CD1c-positive myeloid dendritic cell (primary cell): ENCODE results near the gene CERCAM.

Source experiments
- DNase-seq: peaks from one replicate; pipeline ENCODE4 v3.0.0-alpha.2; 2016; ENCODE audit errors: extremely low spot score

CERCAM gene, protein sequence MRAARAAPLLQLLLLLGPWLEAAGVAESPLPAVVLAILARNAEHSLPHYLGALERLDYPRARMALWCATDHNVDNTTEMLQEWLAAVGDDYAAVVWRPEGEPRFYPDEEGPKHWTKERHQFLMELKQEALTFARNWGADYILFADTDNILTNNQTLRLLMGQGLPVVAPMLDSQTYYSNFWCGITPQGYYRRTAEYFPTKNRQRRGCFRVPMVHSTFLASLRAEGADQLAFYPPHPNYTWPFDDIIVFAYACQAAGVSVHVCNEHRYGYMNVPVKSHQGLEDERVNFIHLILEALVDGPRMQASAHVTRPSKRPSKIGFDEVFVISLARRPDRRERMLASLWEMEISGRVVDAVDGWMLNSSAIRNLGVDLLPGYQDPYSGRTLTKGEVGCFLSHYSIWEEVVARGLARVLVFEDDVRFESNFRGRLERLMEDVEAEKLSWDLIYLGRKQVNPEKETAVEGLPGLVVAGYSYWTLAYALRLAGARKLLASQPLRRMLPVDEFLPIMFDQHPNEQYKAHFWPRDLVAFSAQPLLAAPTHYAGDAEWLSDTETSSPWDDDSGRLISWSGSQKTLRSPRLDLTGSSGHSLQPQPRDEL

DNA sequence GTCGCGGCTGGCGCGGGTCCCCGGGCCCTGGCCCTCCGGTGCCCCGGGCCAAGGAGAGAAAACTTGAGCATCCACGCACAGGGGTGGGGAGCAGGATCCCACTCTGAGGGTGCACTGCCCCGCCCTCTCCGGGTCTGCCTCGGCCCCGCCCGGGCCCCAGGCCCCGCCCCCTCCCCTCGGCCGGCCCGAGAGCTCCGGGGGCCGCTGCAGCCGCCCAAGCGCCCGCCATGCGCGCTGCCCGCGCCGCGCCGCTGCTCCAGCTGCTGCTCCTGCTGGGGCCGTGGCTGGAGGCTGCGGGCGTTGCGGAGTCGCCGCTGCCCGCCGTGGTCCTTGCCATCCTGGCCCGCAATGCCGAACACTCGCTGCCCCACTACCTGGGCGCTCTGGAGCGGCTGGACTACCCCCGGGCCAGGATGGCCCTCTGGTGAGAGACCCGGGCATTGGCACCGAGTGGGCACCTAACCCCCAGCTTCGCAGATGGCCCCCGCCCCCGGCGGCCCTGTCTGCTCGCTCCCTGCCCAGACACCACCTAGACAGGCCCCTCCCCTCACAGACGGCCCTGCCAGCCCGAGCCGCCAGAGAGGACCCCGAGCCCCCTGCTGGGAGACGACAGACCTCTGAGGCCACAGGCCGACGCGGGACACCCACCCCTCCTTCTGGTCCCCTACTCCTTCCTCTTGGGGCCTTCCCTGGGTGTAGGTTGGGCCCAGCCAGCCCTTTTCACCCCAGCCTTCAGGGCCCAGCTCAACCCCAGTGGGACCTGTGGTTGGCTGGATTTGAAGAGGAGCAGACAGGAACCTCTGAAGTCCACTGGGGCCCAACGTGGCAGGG lies at the start of gene CERCAM:
TSS of gene CERCAM (plus strand) at position 207 of the 831 bp plus-strand sequence. CDS start at position 228, 21 bp downstream.
- peak; percentile 42 for DNase-seq

DNA sequence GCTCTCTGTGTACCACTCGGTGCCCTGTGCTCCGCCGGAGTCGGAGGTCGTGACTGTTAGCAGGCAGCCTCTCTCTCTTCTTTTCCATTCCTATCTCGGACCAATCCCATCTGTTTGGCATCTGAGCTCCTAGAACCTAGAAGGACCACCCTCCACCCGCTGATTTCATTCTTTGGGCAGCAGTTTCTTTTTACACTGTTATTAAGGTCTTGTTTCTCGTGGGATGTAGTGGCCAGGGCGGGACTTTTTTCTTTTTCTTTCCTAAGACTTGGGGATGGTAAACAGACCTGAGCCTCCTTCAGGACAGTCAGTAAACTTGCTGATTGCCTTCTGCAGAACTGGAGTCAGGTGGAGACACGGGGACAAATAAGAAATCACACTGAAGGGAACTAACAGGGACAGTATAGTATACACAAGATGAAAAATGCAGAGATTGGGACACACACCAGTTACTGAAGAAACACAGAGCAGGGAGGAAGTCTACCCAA lies 49.0 kb upstream of the CERCAM start:
- peak; percentile 32 for DNase-seq

DNA sequence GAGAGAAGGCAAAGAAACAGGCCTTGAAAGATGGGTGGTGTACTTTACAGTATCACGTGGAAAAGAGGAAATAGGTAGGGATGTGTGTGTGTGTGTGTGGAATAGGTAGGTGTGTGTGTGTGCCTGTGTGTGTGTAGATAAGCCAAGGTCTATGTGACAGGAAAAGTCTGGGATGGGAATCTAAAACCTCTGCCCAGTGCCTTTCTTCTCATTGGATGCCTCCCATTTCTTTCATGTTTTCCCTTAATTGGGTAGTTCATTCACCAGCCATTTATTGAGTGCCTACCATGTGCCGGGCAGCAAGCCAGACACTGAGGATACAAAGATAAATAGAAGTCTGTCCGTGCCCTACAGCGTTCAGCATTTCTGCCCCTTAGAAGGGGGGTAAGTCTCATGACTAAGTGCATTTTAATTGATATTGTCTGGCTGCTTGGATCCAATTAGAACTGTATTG lies 48.4 kb upstream of the CERCAM start:
- no peak for DNase-seq

DNA sequence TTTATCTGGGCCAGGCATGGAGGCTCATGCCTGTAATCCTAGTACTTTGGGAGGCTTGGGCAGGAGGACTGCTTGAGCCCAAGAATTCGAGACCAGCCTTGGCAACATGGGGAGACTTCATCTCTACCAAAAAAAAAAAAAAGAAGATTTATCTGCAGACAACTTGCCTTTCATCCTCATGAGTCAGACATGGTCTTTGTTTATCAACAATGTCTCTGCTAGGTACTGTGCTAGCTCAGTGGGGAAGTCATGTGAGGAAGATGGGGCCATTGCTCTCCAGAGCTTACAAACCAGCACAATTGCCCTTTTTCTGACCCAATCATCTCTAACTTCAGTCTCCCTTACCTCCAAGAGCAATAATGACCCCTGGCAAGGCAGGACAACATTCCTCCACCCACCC lies 47.9 kb upstream of the CERCAM start:
- DNase-seq, result peak; percentile 3

DNA sequence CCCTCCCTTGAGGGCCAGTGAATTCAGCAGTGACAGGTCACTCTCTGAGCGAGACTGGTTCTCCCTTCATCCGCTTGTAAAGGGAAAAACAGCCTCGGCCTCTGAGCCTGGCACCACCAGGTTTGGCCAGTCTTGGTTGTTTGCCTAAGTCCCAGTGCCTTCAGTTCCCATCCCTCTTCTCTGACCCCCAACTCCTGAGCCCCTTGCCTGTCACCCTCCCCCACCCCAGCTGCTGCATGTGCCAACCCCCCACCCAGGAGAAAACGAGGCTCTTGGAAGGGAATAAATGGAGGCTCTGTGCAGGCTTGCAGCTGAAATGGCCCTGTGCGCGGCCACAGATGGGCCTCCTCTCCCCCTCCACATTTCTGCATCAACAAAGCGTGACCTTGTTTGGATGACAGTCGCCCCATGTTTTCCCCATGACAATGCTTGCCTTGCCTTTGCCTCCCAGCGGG lies 46.4 kb upstream of the CERCAM start:
- DNase-seq, result no peak

DNA sequence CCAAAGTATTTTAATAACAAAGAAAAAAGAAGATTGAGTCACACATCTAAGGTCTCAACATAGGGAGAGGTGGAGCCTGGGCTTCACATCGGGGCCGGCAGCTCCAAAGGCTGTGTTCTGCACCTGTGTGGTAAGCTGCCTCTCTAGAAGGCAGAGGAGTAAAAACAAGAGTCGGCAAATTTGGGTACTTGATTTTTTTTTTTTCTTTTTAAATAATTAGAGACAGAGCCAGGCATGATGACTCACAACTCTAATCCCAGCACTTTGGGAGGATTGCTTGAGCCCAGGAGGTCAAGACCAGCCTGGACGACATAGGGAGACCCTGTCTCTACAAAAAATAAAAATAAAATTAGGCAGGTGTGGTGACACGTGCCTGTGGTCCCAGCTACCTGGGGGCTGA lies 44.8 kb upstream of the CERCAM start:
- DNase-seq, result no peak

DNA sequence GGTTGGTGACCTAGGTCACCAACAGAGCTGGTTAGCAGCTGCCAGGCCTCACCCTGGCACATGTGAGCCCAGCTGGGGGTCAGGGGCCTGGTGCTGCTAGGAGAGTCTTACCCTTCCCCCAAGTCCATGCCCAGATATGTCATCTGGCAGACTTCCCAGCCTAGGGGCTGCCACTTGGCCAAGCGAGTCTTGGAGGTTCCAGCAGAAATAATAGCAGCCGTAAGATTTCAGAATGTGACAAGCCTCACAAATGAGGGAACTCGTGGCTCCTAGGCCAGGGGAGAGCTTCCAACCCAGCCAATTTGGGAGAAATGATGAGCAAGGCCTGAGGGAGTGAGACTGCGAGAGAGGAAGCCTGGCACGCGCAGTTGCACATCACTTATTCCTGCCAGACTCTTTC lies 38.4 kb upstream of the CERCAM start:
- no peak for DNase-seq

DNA sequence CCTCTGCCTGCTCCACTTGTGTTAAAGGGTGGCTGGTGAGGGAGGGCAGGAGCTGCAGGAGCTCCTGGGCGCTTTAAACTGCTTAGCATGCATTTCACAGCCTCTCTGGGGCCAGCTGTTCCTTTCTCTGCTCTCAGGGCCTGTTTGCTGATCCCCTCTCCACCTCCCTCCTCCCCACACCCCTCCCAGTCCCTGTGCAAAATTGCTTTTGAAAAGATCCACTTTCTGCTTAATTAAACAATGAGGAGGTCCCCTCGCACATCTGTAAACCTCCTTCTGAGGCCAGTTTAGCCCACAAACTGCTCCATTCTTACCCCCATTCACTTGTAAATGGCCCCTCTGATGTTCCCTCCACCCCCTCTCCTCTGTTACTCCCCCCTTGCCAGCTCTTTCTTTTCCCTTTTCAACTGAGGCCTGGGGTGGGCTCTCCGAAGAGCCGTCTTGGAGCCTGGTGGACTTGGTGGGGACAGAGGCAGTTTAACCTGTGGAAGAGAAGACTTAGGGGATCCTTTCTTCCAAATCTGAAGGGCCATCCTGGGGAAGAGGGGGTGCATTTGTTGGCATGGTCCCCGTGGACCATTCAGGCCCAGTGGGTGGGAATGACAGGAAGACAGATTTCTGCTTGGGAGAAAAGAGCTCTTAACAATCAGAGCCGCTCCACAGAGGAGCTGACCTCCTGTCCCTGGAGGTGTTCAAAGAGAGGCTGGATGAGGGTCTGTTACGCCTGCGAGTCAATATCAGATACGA lies 37.5 kb upstream of the CERCAM start:
- no peak for DNase-seq

DNA sequence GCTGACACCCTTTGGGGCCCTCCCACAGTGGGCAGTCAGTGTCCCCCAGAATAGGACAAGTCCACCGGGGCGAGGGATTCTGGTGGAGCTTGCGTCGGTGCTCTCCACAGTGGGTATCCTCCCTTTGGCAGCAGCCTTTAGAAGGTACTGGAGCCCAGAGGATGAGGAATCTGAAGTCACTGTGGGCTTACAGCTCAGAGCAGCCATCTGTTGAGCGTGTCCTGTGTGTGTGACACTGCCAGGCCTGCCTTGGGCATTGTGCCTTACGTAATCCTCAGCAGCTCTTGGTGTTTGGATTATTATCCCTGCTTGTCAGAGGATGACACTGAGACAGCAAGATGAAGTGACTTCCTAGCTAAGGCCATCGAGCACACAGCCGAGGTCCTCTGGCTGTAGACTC lies 36.9 kb upstream of the CERCAM start:
- no peak for DNase-seq

DNA sequence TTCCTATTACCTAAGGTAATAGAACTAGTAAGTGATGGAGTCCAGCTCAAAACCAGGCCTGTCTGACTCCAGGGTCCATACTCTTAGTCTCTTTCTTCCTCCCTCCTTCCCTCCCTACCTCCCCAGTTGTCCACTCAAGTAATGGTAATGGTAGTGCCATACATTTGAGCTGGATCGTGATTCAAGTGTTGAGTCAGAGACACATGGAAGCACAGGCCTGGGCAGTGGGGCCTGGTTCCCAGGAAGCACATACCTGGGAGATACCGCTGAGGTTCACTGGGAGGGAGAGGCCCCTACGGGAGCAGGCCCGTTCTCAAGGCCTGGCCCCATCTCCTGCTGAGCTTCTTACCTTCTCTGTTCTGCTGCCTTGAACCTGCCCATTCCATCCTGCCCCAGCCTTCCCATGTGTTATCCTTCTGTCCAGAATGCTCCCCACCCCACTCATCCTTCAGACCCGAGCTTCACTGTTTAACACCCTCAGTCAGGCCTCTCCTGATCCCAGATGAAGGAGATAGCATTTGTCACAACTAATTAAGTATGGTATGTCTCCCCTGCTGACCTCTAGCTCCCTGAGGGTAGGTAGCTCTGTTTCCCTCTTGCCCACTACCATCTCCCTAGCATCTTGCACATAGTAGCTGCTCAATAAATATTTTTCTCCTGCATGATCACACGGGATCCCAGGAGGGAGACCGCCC lies 35.7 kb upstream of the CERCAM start:
- DNase-seq, result no peak

DNA sequence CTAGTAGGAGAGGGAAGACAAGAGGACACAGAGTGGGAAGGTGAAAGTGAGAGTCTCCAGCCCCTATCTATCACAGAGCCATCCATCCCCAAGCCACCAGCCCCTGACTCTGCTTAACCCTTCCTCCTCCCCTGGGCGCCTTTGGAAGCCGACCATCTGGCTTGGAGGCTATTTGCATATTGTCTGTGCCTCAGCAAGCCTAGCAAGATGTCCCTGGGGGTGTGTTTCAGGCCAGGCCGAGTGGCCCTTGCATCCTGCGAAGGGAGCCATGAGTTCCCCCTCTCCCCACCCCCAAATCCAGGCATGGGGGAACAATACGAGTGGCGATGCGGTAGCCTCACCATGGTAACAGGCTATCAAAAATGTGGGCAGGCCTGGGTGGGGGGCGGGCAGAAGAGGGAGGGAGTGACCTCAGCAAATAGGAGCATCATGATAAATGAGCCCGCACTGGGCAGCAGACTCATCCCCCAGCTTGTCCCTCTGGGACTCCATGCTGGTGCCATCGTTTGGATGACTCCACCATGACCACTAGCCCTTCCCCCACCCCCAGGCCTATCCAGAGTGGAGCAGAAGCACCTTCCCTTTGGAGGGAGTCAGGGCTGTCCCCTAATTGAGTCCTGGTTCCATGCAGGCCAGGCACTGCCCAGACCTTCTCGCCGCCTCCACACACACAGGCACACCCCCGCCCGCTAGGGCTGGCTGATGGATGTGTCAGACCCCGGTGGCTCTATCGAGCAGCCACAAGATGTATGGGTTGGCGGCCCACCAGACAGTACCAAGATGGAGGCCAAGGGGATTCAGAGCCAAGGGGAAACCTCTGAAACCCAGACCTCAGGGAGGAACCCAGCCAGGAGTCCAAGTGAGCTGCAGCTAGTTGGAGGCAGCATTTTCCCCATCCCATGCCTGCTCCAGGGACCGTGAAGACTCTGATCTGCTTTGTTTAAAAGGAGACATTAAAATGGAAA lies 34.9 kb upstream of the CERCAM start:
- no peak for DNase-seq

DNA sequence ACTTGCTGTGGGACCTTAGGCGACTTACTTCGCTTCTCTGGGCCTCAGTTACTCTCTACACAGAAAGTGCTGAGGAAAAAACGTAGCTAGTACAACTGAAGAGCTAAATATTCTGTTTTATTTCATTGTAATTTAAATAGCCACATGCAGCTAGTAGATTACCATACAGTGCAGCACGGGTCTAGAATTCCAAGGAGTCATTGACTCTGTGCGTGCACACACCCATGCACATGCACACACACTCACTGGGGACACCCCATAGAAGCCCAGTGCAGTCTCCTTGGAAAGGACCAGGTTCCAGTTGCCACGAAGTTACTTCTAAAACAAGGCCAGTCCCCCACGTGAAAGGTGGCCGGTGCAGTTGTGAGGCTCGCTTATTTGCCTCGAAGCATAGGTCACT lies 32.5 kb upstream of the CERCAM start:
- DNase-seq, result no peak

DNA sequence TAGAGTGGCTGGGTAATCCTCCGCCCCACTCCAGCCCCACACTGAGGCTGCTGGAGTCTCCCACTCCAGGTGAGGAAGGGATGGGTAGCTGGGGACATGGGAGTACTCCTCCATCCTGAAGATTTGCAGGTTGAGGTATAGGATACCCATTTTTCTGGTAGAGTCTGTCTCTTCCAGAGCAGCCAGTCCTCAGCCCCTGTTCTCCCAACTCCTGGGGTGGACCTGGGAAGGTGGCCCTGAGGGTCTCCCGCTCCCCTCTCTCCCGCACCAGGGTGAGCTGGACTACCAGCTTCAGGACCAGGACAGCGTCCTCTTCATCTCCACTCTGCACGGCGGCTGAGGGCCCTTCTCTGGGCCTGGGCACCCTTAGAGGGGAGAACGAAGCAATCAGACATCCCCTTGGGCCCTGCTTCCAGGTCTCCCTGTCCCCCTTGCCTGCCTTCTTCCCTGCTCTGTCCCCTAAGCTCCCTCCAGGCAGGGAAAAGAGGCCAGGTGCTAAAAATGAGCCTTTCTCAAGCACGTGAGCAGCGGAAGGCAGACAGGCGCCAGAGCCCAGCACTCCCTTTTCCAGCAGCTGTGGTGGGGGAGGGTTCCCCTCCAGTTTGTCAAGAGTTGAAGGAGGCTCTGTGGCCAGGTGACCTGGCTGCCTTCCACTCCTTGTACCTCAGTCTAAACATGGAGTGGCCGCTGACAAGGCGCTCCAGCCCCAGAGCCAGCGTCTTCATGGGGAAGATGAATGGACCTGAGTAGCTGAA lies 31.1 kb upstream of the CERCAM start:
- no peak for DNase-seq

DNA sequence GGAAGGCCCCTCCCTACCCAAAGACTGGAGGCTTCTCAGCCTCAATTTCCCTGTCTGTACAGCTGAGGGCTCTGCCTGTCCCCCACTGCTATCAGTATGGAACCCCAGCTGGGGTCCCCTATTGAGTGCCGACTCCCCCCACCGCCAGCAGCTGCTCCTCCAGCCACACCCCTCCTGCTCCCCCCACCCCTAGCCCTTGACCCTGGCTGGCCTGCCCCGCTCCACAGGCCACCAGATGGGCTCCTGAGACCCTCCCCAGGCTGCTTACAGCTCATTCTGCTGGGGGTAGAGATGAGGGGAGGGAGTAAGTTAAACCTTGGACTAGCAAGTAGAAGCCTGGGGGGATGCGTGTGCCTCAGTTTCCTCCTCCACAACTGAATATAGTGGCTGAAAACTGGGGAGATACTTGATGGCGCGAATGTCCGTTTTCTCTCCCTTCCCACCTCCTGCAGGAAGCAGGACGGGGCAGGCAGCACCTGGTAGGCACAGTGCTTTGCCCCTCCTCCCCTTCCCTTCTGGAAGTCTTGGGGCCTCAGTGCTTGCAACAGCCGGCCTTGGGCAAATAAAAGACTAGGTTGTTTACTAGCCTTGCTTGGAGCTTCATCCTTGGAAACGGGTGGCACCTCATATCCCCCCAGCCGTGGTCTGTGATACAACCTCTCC lies 30.4 kb upstream of the CERCAM start:
- no peak for DNase-seq

DNA sequence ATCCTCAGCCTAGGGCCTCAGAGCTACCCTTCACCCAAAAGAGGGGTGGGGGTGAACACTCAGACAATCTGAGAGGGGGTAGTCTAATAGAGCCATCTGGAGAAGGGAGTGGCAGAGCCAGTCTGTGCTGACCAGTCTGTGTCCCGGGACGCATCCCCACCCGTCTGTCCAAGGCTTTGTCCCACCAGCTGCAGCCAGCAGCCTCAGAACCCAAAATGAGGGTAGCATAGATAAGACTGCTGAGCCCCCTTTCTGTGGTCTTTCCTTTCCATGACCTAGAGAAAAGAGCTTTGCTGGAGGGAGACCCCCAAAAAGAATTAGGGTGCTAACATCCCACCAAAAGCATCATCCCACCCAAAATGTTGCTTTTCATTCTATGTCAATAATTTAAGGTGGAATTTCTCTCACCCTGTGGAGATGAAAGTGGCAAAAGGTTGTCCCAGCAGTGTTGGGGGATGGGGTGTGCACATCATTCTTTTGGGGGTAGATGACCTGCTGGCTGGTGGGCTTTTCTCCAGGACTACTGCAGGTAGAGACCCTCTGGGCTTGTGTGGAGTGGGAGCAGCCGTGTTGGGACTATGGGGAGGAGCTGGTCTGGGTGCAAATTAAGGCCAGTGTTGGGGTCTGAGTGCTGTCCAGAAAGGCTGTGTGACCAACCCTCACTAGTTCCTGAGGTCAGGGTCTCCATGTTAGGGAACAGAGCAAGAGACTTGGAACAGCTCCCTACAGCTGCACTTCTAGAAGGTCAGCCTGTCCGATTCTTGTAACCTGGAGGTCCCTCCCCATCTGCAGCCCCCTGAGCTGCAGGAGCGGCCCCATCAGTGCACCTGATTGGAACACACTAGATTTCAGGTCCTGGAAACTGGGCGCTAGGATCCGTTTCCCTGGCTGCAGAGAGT lies 29.6 kb upstream of the CERCAM start:
- no peak for DNase-seq

DNA sequence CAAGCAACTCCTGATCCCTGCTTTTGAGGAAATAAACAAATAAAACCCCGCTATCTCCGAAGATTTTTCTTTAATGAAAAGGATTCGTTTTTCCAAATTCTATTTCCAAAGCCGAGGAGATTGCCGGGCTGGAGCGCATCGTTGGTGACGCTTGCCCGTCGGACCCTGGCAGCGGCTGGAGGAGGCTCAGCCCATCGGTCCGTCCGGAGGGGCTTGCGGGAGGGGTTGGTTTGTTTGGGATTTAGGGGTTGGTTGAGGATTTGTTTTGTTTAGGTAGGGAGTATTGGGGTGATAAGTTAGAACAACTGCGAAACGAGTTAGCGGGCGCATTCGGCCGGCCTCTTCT lies 28.7 kb upstream of the CERCAM start:
- DNase-seq, result no peak

DNA sequence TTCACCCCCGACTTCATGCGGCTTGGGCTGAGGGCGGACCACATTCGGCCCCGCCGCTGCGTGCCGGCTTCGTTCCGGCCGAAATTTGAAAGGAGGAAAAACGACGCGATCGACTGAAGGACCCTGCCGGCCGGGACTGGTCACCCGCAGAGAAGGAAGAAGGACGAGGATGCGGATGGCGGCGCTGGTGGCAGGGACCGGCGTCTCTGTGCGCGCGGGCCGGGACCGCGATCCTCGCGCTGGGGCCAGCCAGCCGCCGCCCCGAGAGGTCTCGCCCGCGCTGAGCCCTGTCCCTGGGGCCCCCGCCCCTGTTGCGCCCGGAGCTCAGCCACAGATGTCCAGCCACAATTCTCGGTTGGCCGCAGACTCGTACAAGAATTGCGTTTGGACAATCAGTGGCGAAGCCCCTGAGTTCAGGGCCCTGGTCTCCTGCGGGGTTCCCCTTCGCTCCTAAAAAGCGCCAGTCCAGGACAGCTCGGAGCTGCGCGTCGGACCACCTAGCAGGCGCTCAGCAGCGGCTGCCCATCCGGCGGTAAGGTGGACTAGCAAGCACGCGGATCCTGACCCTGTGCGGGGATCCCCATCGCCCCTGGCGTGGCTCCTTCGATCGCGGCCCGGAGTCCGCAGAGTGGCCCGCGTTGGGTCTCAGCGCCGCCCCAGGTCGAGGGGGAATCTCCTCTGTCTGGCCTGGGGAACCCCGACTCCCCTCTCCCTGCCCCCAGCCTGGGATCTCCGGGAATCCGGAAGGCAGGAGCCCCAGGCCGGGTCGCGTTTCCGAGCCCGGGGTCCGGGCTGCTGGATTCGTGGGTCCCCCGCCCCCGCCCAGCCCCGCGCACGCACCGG lies 28.1 kb upstream of the CERCAM start:
- no peak for DNase-seq
